ENCODE measurements around the gene RGS6. TPM values are rescaled to one million over a fixed set of nuclear protein-coding genes. Genes with fewer than 3 reads are reported as not detected.

The RGS6 gene
- total RNA-seq, 1 experiment from 2014 or later: not detected

GRCh38 chr14:72510566-72510965 lies 578.3 kb downstream of the RGS6 start:
- no peak for TF ChIP-seq CTCF (IDR thresholded peaks at IDR 0.05; ENCODE audit: unreplicated experiment)
- Mint-ChIP-seq H3K4me1 (ENCODE audit: low read depth, unreplicated experiment) (no peaks in the 10 kb centered on the region), H3K27ac (ENCODE audit: unreplicated experiment) (no peak overlapping the region), H3K36me3 (ENCODE audit: insufficient read depth, unreplicated experiment) (no peaks in the 10 kb centered on the region), H3K4me3 (ENCODE audit: low read depth, unreplicated experiment) (no peak overlapping the region), H3K27me3 (ENCODE audit: unreplicated experiment) (peaks cover 33% of the 10 kb centered on the region), H3K9me3 (ENCODE audit: low read depth, unreplicated experiment) (peaks cover 5% of the 10 kb centered on the region)
- BruUV-seq (replicated peaks): no TSS peak
- intact Hi-C loops (cut with micrococcal nuclease; ENCODE audit: unreplicated experiment): no loop called here
- DNase-seq: no peak
- CTCF ChIA-PET: no interaction called here

GRCh38 chr14:72512281-72512680 lies 580.1 kb downstream of the RGS6 start:
- Mint-ChIP-seq H3K27me3 (ENCODE audit: unreplicated experiment) (peaks cover 33% of the 10 kb centered on the region), H3K36me3 (ENCODE audit: insufficient read depth, unreplicated experiment) (no peaks in the 10 kb centered on the region), H3K4me1 (ENCODE audit: low read depth, unreplicated experiment) (no peaks in the 10 kb centered on the region), H3K4me3 (ENCODE audit: low read depth, unreplicated experiment) (no peak overlapping the region), H3K27ac (ENCODE audit: unreplicated experiment) (no peak overlapping the region), H3K9me3 (ENCODE audit: low read depth, unreplicated experiment) (no peaks in the 10 kb centered on the region)
- TF ChIP-seq CTCF (IDR thresholded peaks at IDR 0.05; ENCODE audit: unreplicated experiment): no peak
- BruUV-seq (replicated peaks): no TSS peak
- intact Hi-C loops (cut with micrococcal nuclease; ENCODE audit: unreplicated experiment): no loop called here
- DNase-seq: no peak
- CTCF ChIA-PET: interaction anchor here (1.3 kb wide), 1 partner anchor 436 kb away, joined by 3 read pairs; no protein-coding TSS in a partner anchor

- BruUV-seq (replicated peaks): no TSS peak
- intact Hi-C loops (cut with micrococcal nuclease; ENCODE audit: unreplicated experiment): no loop called here
- Mint-ChIP-seq H3K27me3 (ENCODE audit: unreplicated experiment) (peaks cover 33% of the 10 kb centered on the region), H3K4me1 (ENCODE audit: low read depth, unreplicated experiment) (no peaks in the 10 kb centered on the region), H3K27ac (ENCODE audit: unreplicated experiment) (no peak overlapping the region), H3K9me3 (ENCODE audit: low read depth, unreplicated experiment) (no peaks in the 10 kb centered on the region), H3K4me3 (ENCODE audit: low read depth, unreplicated experiment) (no peak overlapping the region), H3K36me3 (ENCODE audit: insufficient read depth, unreplicated experiment) (no peaks in the 10 kb centered on the region)
- CTCF ChIA-PET: interaction anchor here (1.3 to 2.4 kb wide), 3 partner anchors 391 to 435 kb away, joined by 3 to 17 read pairs (median 7); no protein-coding TSS in a partner anchor
- DNase-seq: no peak
- no peak for TF ChIP-seq CTCF (IDR thresholded peaks at IDR 0.05; ENCODE audit: unreplicated experiment)
These were observed 580.7 kb downstream of the RGS6 start for GRCh38 chr14:72512925-72513324.

- BruUV-seq (replicated peaks): no TSS peak
- intact Hi-C loops (cut with micrococcal nuclease; ENCODE audit: unreplicated experiment): no loop called here
- CTCF ChIA-PET: interaction anchor here (0.9 to 2.4 kb wide), 14 partner anchors 37 to 623 kb away, joined by 3 to 22 read pairs (median 5); partner anchors contain the start of genes DCAF4, DPF3 and PSEN1
These were observed 581.1 kb downstream of the RGS6 start for GRCh38 chr14:72513346-72513745.

More at GRCh38 chr14:72513346-72513745, 581.1 kb downstream of the RGS6 start:
- Mint-ChIP-seq H3K36me3 (ENCODE audit: insufficient read depth, unreplicated experiment) (no peaks in the 10 kb centered on the region), H3K27me3 (ENCODE audit: unreplicated experiment) (peaks cover 33% of the 10 kb centered on the region), H3K4me1 (ENCODE audit: low read depth, unreplicated experiment) (no peaks in the 10 kb centered on the region), H3K27ac (ENCODE audit: unreplicated experiment) (no peak overlapping the region), H3K9me3 (ENCODE audit: low read depth, unreplicated experiment) (no peaks in the 10 kb centered on the region), H3K4me3 (ENCODE audit: low read depth, unreplicated experiment) (no peak overlapping the region)
- TF ChIP-seq CTCF (IDR thresholded peaks at IDR 0.05; ENCODE audit: unreplicated experiment): no peak
- DNase-seq: no peak
